K562 treated with DMSO at 1 percent for 4 hours (cell line): Measurements from ENCODE around the gene POLR3C. TPM values are rescaled to one million over a fixed set of nuclear protein-coding genes. Genes with fewer than 3 reads are reported as not detected.

Experiments used
- total RNA-seq: library from RNA; unstranded; fragments of 300-600 nt; gene quantifications from 2 replicates; pipeline ENCODE4 v1.2.3, GENCODE V29; 2022; ENCODE audit not compliant: insufficient read depth

POLR3C gene
- total RNA-seq = 43.7 and 46.2 TPM in 2 replicates

GRCh38 chr1:145823565-145824498 is at the start of gene POLR3C, which contains the start of gene RNF115:
Gene POLR3C (plus strand): TSS chr1:145824200. CDS start chr1:145825777, 1,577 bp downstream.
Gene RNF115 (minus strand): TSS chr1:145824095. CDS start chr1:145823873, 222 bp downstream.

GRCh38 chr1:145845514-145846161 is 21.6 kb downstream of the POLR3C start, which contains the start of gene NUDT17:
Gene NUDT17 (plus strand): TSS chr1:145845630. CDS start chr1:145845641, 11 bp downstream.

GRCh38 chr1:145858901-145859490 is 35.0 kb downstream of the POLR3C start, which contains the start of gene PIAS3:
Gene PIAS3 (minus strand): TSS chr1:145859081. CDS start chr1:145858990, 91 bp downstream.

GRCh38 chr1:145885738-145886287 is 61.8 kb downstream of the POLR3C start, which contains the start of gene ANKRD35:
Gene ANKRD35 (minus strand): TSS chr1:145885866. CDS start chr1:145885758, 108 bp downstream.

Other genes with a start within 250 kb of the POLR3C start
- 14.1 and 17.3 TPM in 2 replicates for gene GPR89A, start 216.2 kb upstream of the POLR3C start, total RNA-seq
- not detected in 2 replicates for gene PDZK1, start 116.8 kb upstream of the POLR3C start, total RNA-seq
- gene CD160, start 104.7 kb upstream of the POLR3C start, total RNA-seq = 0.22 TPM in 1 of 2 replicates, not detected in the other
- 5.4 and 5.7 TPM in 2 replicates for gene RNF115, start 105 bp upstream of the POLR3C start, total RNA-seq
- gene NUDT17, start 21.4 kb downstream of the POLR3C start, total RNA-seq = 4.9 and 10.6 TPM in 2 replicates
- gene PIAS3, start 34.9 kb downstream of the POLR3C start, total RNA-seq = 11.8 TPM in 2 replicates
- gene ANKRD35, start 61.7 kb downstream of the POLR3C start, total RNA-seq = not detected in 2 replicates
- 0.58 TPM in 1 of 2 replicates, not detected in the other for gene ITGA10, start 85.8 kb downstream of the POLR3C start, total RNA-seq
- gene PEX11B, start 94.5 kb downstream of the POLR3C start, total RNA-seq = 17.7 and 19.4 TPM in 2 replicates
- gene RBM8A, start 103.3 kb downstream of the POLR3C start, total RNA-seq = 118 and 123 TPM in 2 replicates
- 7.5 and 8.5 TPM in 2 replicates for gene LIX1L, start 133.8 kb downstream of the POLR3C start, total RNA-seq
- gene ANKRD34A, start 140.4 kb downstream of the POLR3C start, total RNA-seq = 1.2 TPM in 1 of 2 replicates, not detected in the other
- 33.6 and 48.3 TPM in 2 replicates for gene POLR3GL, start 140.5 kb downstream of the POLR3C start, total RNA-seq
- 288 and 302 TPM in 2 replicates for gene TXNIP, start 172.4 kb downstream of the POLR3C start, total RNA-seq
- 7.4 and 8.8 TPM in 2 replicates for gene HJV, start 197.5 kb downstream of the POLR3C start, total RNA-seq